Measurements from ENCODE around the gene ALPK3. TPM values are rescaled to one million over a fixed set of nuclear protein-coding genes. Genes with fewer than 3 reads are reported as not detected.

Gene ALPK3
- total RNA-seq, 1 experiment from 2014 or later: 16.5 TPM

DNA sequence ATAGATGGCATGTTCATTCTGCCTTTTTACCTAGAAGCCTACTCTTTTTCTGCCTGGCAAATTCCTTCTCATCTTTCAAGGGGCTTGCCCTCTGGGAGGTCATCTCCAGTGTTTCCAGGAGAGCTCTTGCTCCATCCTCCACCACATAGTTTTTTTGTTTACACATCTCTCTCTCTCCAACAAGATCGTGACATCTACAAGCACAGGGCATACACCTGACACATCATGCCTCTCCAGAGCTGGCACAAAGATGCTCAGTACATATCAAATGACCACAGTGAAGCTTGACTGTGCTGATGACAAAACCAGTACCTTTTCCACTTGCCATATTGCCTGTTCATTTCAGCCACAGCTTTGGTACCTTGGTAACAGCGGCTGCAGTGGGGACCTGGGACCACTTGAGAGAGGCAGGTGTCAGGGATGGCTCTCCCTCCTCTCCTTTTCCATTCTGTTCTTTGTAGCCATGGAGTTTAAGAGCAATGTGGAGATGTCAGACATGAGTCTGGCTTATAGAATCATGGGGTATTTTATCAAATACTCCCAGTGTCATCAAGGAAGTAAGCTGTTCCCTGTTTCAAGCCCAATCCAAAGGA is 15.4 kb downstream of the ALPK3 start:
- Mint-ChIP-seq H3K4me3 (no peak overlapping the region), H3K27ac (no peak overlapping the region), H3K4me1 (peaks cover 11% of the 10 kb centered on the region), H3K9me3 (no peaks in the 10 kb centered on the region), H3K36me3 (peaks cover 6% of the 10 kb centered on the region; the same call in 1 of the 2 replicates), H3K27me3 (ENCODE audit: low read depth) (no peaks in the 10 kb centered on the region)
- TF ChIP-seq PRRX2 (CRISPR knock-in tag; IDR thresholded peaks at IDR 0.05) (no peak), ZNF416 (CRISPR knock-in tag; IDR thresholded peaks at IDR 0.05) (no peak), ELF4 (CRISPR knock-in tag; IDR thresholded peaks at IDR 0.05; ENCODE audit: low read depth) (no peak), TEAD1 (CRISPR knock-in tag; IDR thresholded peaks at IDR 0.05) (no peak), ZNF138 (CRISPR knock-in tag; conservative IDR thresholded peaks at IDR 0.05) (no peak), CREM (CRISPR knock-in tag; IDR thresholded peaks at IDR 0.05) (no peak), IRF2 (CRISPR knock-in tag; IDR thresholded peaks at IDR 0.05; ENCODE audit: borderline replicate concordance, low read depth) (no peak)
- TF ChIP-seq, protein P1, sequence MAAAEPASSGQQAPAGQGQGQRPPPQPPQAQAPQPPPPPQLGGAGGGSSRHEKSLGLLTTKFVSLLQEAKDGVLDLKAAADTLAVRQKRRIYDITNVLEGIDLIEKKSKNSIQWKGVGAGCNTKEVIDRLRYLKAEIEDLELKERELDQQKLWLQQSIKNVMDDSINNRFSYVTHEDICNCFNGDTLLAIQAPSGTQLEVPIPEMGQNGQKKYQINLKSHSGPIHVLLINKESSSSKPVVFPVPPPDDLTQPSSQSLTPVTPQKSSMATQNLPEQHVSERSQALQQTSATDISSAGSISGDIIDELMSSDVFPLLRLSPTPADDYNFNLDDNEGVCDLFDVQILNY (CRISPR knock-in tag; IDR thresholded peaks at IDR 0.05): no peak
- TF ChIP-seq, protein P2, sequence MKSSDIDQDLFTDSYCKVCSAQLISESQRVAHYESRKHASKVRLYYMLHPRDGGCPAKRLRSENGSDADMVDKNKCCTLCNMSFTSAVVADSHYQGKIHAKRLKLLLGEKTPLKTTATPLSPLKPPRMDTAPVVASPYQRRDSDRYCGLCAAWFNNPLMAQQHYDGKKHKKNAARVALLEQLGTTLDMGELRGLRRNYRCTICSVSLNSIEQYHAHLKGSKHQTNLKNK (CRISPR knock-in tag; IDR thresholded peaks at IDR 0.05): no peak
- TF ChIP-seq, protein P3, sequence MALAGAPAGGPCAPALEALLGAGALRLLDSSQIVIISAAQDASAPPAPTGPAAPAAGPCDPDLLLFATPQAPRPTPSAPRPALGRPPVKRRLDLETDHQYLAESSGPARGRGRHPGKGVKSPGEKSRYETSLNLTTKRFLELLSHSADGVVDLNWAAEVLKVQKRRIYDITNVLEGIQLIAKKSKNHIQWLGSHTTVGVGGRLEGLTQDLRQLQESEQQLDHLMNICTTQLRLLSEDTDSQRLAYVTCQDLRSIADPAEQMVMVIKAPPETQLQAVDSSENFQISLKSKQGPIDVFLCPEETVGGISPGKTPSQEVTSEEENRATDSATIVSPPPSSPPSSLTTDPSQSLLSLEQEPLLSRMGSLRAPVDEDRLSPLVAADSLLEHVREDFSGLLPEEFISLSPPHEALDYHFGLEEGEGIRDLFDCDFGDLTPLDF (CRISPR knock-in tag; IDR thresholded peaks at IDR 0.05): no peak
- TF ChIP-seq, protein P4, sequence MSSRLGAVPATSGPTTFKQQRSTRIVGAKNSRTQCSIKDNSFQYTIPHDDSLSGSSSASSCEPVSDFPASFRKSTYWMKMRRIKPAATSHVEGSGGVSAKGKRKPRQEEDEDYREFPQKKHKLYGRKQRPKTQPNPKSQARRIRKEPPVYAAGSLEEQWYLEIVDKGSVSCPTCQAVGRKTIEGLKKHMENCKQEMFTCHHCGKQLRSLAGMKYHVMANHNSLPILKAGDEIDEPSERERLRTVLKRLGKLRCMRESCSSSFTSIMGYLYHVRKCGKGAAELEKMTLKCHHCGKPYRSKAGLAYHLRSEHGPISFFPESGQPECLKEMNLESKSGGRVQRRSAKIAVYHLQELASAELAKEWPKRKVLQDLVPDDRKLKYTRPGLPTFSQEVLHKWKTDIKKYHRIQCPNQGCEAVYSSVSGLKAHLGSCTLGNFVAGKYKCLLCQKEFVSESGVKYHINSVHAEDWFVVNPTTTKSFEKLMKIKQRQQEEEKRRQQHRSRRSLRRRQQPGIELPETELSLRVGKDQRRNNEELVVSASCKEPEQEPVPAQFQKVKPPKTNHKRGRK (CRISPR knock-in tag; IDR thresholded peaks at IDR 0.05; ENCODE audit: borderline replicate concordance): no peak
- no peak for DNase-seq (ENCODE audit: low spot score)
- CTCF ChIA-PET: interaction anchor here (2.3 kb wide), 1 partner anchor 96 kb away, joined by 8 read pairs; no protein-coding TSS in a partner anchor
- POLR2A ChIA-PET: no interaction called here
- no peak for ATAC-seq

DNA sequence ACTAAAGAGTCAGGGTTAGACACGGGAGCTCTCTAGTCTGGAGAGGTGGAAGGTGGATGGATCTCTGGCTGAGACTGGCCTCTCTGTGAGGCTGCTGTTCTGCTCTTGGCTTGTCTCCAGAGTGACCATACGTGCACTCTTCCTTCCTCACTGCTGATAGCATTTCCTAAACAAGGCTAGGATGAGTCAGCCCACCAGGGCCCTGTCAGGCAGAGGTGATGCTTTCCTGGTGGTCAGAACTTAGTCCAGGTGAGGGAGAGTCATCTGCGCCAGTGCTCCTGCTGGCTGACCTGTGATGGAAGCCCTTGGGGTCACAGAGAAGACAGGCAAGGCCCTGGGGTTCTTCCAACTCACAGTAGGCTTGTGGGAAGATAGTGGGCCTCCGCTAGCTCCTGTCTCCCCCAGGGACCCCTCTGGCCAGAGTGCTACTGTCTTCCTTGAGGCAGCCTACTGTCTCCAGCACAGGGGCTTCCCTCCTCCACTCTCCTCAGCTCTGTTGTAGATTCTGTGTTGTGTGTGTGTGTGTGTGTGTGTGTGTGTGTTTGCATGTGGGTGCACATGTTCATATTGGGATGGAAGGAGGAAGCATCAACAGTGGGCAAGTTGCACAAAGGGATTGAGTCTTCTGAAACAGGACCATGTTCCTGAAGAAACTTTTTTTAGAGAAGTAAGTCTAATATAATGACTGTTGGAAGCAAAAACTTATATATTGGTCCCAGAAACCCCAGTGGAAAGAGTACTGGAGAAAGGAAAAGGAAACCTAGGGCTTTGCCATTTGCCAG is 16.5 kb downstream of the ALPK3 start:
- Mint-ChIP-seq H3K36me3 (peaks cover 6% of the 10 kb centered on the region; the same call in 1 of the 2 replicates), H3K4me3 (no peak overlapping the region), H3K27me3 (ENCODE audit: low read depth) (no peaks in the 10 kb centered on the region), H3K4me1 (peaks cover 4% of the 10 kb centered on the region), H3K9me3 (no peaks in the 10 kb centered on the region), H3K27ac (no peak overlapping the region)
- no peak for TF ChIP-seq TEAD4 (CRISPR knock-in tag; IDR thresholded peaks at IDR 0.05)
- TF ChIP-seq GABPB1 (CRISPR knock-in tag; IDR thresholded peaks at IDR 0.05): no peak
- TF ChIP-seq, protein P4 (CRISPR knock-in tag; IDR thresholded peaks at IDR 0.05; ENCODE audit: borderline replicate concordance): no peak
- no peak for TF ChIP-seq RELA (CRISPR knock-in tag; IDR thresholded peaks at IDR 0.05; ENCODE audit: borderline replicate concordance)
- TF ChIP-seq NFATC4 (CRISPR knock-in tag; IDR thresholded peaks at IDR 0.05): no peak
- no peak for TF ChIP-seq MXD4 (CRISPR knock-in tag; IDR thresholded peaks at IDR 0.05; ENCODE audit: borderline replicate concordance)
- no peak for TF ChIP-seq CBFB (CRISPR knock-in tag; IDR thresholded peaks at IDR 0.05; ENCODE audit: low read depth)
- TF ChIP-seq, protein P5, sequence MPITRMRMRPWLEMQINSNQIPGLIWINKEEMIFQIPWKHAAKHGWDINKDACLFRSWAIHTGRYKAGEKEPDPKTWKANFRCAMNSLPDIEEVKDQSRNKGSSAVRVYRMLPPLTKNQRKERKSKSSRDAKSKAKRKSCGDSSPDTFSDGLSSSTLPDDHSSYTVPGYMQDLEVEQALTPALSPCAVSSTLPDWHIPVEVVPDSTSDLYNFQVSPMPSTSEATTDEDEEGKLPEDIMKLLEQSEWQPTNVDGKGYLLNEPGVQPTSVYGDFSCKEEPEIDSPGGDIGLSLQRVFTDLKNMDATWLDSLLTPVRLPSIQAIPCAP (CRISPR knock-in tag; IDR thresholded peaks at IDR 0.05): no peak
- no peak for TF ChIP-seq ZNF138 (CRISPR knock-in tag; conservative IDR thresholded peaks at IDR 0.05)
- ChIA-PET CTCF (interaction anchor here (0.6 to 2.3 kb wide), 6 partner anchors 8 to 270 kb away, joined by 3 to 8 read pairs (median 3); no protein-coding TSS in a partner anchor), POLR2A (no interaction called here)
- DNase-seq (ENCODE audit: low spot score) (no peak), ATAC-seq (no peak)
